NCI-H524 (cell line): ENCODE measurements around the gene CARD19.
A peak's percentile ranks its signal among the peaks of the same experiment; 100 is the strongest.
"Not testable (repeated sequence)": the region's sequence is repeated elsewhere in the genome, so short reads cannot be mapped to it uniquely, and the experiment has no call there.

Source experiments
- DNase-seq, 2 experiments: peaks; one replicate each; lab custom pipeline; 2025; lab: John Stamatoyannopoulos, UW

The CARD19 gene

GRCh38 chr9:93107151-93107824 is 11.3 kb downstream of the CARD19 start:
- no peak for DNase-seq

- DNase-seq, result no peak
Observed at GRCh38 chr9:93107825-93108161, 11.8 kb downstream of the CARD19 start.

GRCh38 chr9:93108291-93109041 is 12.4 kb downstream of the CARD19 start:
- DNase-seq, result peak; percentile 38 to 50

GRCh38 chr9:93110311-93110855 is 14.4 kb downstream of the CARD19 start:
- no peak for DNase-seq

- no peak for DNase-seq
Observed at GRCh38 chr9:93111001-93111370, 15.0 kb downstream of the CARD19 start.

GRCh38 chr9:93111371-93112115 is 15.5 kb downstream of the CARD19 start:
- no peak for DNase-seq

GRCh38 chr9:93112116-93112863 is 16.3 kb downstream of the CARD19 start:
- no peak for DNase-seq

GRCh38 chr9:93112864-93113389 is 16.9 kb downstream of the CARD19 start:
- no peak for DNase-seq

GRCh38 chr9:93114169-93114983 is 18.4 kb downstream of the CARD19 start:
- DNase-seq, result peak in 1 of 2 experiments; percentile 38

- no peak for DNase-seq
Observed at GRCh38 chr9:93114984-93115335, 18.9 kb downstream of the CARD19 start.

- no peak for DNase-seq
Observed at GRCh38 chr9:93115486-93116071, 19.6 kb downstream of the CARD19 start.

- no peak for DNase-seq
Observed at GRCh38 chr9:93116072-93116961, 20.3 kb downstream of the CARD19 start.

GRCh38 chr9:93117521-93117920 is 21.5 kb downstream of the CARD19 start:
- DNase-seq, result not testable (repeated sequence)

GRCh38 chr9:93117924-93118862 is 22.2 kb downstream of the CARD19 start:
- DNase-seq, result no peak

GRCh38 chr9:93118863-93119702 is 23.1 kb downstream of the CARD19 start:
- DNase-seq, result no peak

- DNase-seq, result no peak
Observed at GRCh38 chr9:93119703-93119952, 23.6 kb downstream of the CARD19 start.

- no peak for DNase-seq
Observed at GRCh38 chr9:93119953-93120845, 24.2 kb downstream of the CARD19 start.
